Activated T-cell treated with anti-CD3 and anti-CD28 coated beads, Interleukin-2, amount 50 U/mL, for 1 hour (primary cell): Measurements from ENCODE around the gene ACP2.
"Not testable (repeated sequence)": the region's sequence is repeated elsewhere in the genome, so short reads cannot be mapped to it uniquely, and the experiment has no call there.

Experiments
- DNase-seq: peaks from one replicate; pipeline ENCODE4 v3.0.0-alpha.2; 2020

The ACP2 gene

DNA sequence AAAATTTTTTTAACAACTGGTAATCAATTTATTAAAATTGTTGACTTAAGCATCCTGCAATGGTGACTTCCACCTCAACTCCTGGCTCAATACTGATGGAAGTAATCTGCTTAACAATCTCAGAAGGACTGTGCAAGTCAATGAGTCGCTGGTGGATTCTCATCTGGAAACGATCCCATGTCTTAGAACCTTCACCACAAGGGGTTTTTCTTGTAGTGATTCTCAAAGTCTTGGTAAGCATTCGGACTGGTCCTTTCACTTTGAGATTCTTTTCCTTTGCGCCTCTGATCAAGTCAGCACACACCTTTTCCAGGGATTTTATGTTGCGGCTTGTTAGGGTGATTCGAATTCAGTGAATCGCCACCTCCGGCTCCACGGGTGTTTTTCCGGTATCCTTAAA lies 57.5 kb downstream of the ACP2 start:
- DNase-seq, result not testable (repeated sequence)
